Loucy (cell line): ENCODE measurements around the gene NTN5.

Source experiments
- H2AFZ ChIP-seq: fragments of 200-600 bp; sonication (generic); 2 replicates; pipeline ENCODE4 v1.6.0; 2016; ENCODE audit warnings: antibody characterized with exemption, mild to moderate bottlenecking, low read length, moderate library complexity
- H3F3A ChIP-seq: fragments of 200-600 bp; 2 replicates; pipeline ENCODE4 v1.6.0; 2016; ENCODE audit warnings: antibody characterized with exemption, low read depth, mild to moderate bottlenecking
- H3K27me3 ChIP-seq: fragments of 200-600 bp; sonication (generic); 2 replicates; pipeline ENCODE4 v1.6.1; 2014; ENCODE audit warnings: low read length, mild to moderate bottlenecking; ENCODE audit not compliant: insufficient read depth, poor library complexity, severe bottlenecking
- H3K36me3 ChIP-seq: fragments of 200-600 bp; sonication (generic); 2 replicates; pipeline ENCODE4 v1.6.1; 2016; ENCODE audit warnings: low read length; ENCODE audit not compliant: insufficient read depth
- H3K4me1 ChIP-seq: fragments of 200-600 bp; sonication (generic); 2 replicates; pipeline ENCODE4 v1.5.1; 2014; ENCODE audit warnings: low read length, mild to moderate bottlenecking; ENCODE audit not compliant: insufficient read depth, poor library complexity, severe bottlenecking
- H3K4me2 ChIP-seq: fragments of 200-600 bp; sonication (generic); 2 replicates; pipeline ENCODE4 v1.6.0; 2014; ENCODE audit warnings: antibody characterized with exemption, low read length, low read depth, mild to moderate bottlenecking; ENCODE audit not compliant: poor library complexity, severe bottlenecking
- H3K4me3 ChIP-seq: fragments of 200-600 bp; sonication (generic); 2 replicates; pipeline ENCODE4 v1.5.1; 2014; ENCODE audit warnings: low read length, mild to moderate bottlenecking, mixed read lengths; ENCODE audit not compliant: poor library complexity, severe bottlenecking
- H3K79me2 ChIP-seq: fragments of 200-600 bp; sonication (generic); 2 replicates; pipeline ENCODE4 v1.6.1; 2014; ENCODE audit warnings: low read length; ENCODE audit not compliant: insufficient read depth
- H3K9ac ChIP-seq: fragments of 200-600 bp; sonication (generic); 2 replicates; pipeline ENCODE4 v1.6.0; 2014; ENCODE audit warnings: mild to moderate bottlenecking, low read depth, low read length, moderate library complexity; ENCODE audit not compliant: poor library complexity, severe bottlenecking
- H3K9me2 ChIP-seq: fragments of 200-600 bp; sonication (generic); replicated peaks from 2 replicates; pipeline ENCODE4 v1.6.1; 2016; ENCODE audit warnings: low read depth, low read length, mixed read lengths
- H3K9me3 ChIP-seq: fragments of 200-600 bp; sonication (generic); 2 replicates; pipeline ENCODE4 v1.6.1; 2014; ENCODE audit warnings: mild to moderate bottlenecking, antibody characterized with exemption, low read length, low read depth; ENCODE audit not compliant: insufficient read depth
- H4K20me1 ChIP-seq: fragments of 200-600 bp; sonication (generic); 2 replicates; pipeline ENCODE4 v1.6.0; 2014; ENCODE audit warnings: antibody characterized with exemption, low read length, mild to moderate bottlenecking; ENCODE audit not compliant: insufficient read depth, poor library complexity, severe bottlenecking
- CTCF ChIP-seq: fragments of 200-600 bp; sonication (generic); conservative IDR thresholded peaks from 2 replicates; pipeline ENCODE4 v1.5.1; 2014; ENCODE audit warnings: mild to moderate bottlenecking, antibody characterized with exemption, low read length
- EZH2phosphoT487 ChIP-seq: fragments of 200-600 bp; IDR thresholded peaks from 2 replicates; pipeline ENCODE4 v1.6.1; 2018; ENCODE audit warnings: antibody characterized with exemption, mild to moderate bottlenecking, moderate library complexity, borderline replicate concordance

The NTN5 gene

GRCh38 chr19:48663667-48664066 lies 9.2 kb downstream of the NTN5 start:
- TF ChIP-seq CTCF (no peak), EZH2phosphoT487 (no peak)
- Histone ChIP-seq H4K20me1 (no peaks in the 10 kb centered on the region), H3K4me1 (peaks cover 8% of the 10 kb centered on the region)

GRCh38 chr19:48661711-48662090 lies 11.1 kb downstream of the NTN5 start:
- Histone ChIP-seq H3K79me2 (no peaks in the 10 kb centered on the region), H3F3A (no peaks in the 10 kb centered on the region), H3K4me2 (no peak overlapping the region), H3K36me3 (no peaks in the 10 kb centered on the region), H2AFZ (peak overlapping the region; percentile 99; the same call in 1 of the 2 replicates), H3K9ac (no peak overlapping the region), H3K9me2 (no peaks in the 10 kb centered on the region), H3K27me3 (no peaks in the 10 kb centered on the region), H3K9me3 (no peaks in the 10 kb centered on the region), H4K20me1 (no peaks in the 10 kb centered on the region), H3K4me1 (peaks cover 8% of the 10 kb centered on the region), H3K4me3 (no peak overlapping the region)
- no peak for TF ChIP-seq CTCF
- no peak for TF ChIP-seq EZH2phosphoT487

More at GRCh38 chr19:48663667-48664066, 9.2 kb downstream of the NTN5 start:
- no peaks in the 10 kb centered on the region for H3K27me3 ChIP-seq
- no peaks in the 10 kb centered on the region for H3K9me2 ChIP-seq
- no peak overlapping the region for H2AFZ ChIP-seq
- no peak overlapping the region for H3K4me2 ChIP-seq
- H3K4me3 ChIP-seq: no peak overlapping the region
- H3K36me3 ChIP-seq: no peaks in the 10 kb centered on the region
- H3K9ac ChIP-seq: no peak overlapping the region
- H3K79me2 ChIP-seq: no peaks in the 10 kb centered on the region
- no peaks in the 10 kb centered on the region for H3F3A ChIP-seq
- H3K9me3 ChIP-seq: no peaks in the 10 kb centered on the region

- peak overlapping the region; percentile 63 for H3K4me3 ChIP-seq
- no peaks in the 10 kb centered on the region for H3K27me3 ChIP-seq
- H3K9ac ChIP-seq: peak overlapping the region; percentile 16
- H3K9me2 ChIP-seq: no peaks in the 10 kb centered on the region
- TF ChIP-seq EZH2phosphoT487 (no peak), CTCF (no peak)
- no peaks in the 10 kb centered on the region for H3F3A ChIP-seq
- H3K4me2 ChIP-seq: peak overlapping the region; percentile 58
- H3K9me3 ChIP-seq: no peaks in the 10 kb centered on the region
- H3K36me3 ChIP-seq: no peaks in the 10 kb centered on the region
- H3K4me1 ChIP-seq: peaks cover 8% of the 10 kb centered on the region
- H2AFZ ChIP-seq: peak overlapping the region; percentile 99
- no peaks in the 10 kb centered on the region for H4K20me1 ChIP-seq
- no peaks in the 10 kb centered on the region for H3K79me2 ChIP-seq
Measured at GRCh38 chr19:48660852-48661710, 11.7 kb downstream of the NTN5 start.
